Measurements from ENCODE around the gene USP40. TPM values are rescaled to one million over a fixed set of nuclear protein-coding genes. Genes with fewer than 3 reads are reported as not detected.

Gene USP40
- polyA plus RNA-seq, 3 donors = 4.0 to 13.5 (median 5.1) TPM

DNA sequence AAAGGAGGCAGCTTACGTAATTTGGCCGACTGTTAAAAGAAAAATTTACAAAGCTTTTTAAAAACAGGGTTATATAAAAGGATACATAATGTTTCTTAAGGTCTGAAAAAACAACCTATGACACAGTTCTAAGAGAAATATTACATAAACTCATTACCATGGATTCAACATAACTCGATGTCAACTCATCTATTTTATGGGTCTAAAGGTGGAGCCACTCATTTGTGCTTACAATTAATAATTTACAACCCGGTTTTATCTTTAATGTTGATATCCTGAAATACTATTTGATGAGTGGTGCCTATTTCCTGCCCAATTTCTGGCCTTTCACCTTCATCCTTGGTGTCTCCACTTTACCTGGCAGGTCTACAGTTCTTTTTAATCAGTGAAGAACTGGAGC, 15.1 kb downstream of the USP40 start:
- H3K27ac Mint-ChIP-seq = no peak overlapping the region
- Histone ChIP-seq H3K27ac (ENCODE audit: low read depth in 1 of 2, low read length in 2 of 2) (no peak overlapping the region), H4K20me1 (ENCODE audit: insufficient read depth, low read length) (no peaks in the 10 kb centered on the region), H3K27me3 (ENCODE audit: control insufficient read depth in 2 of 2, insufficient read depth in 2 of 2, low read length in 2 of 2) (no peaks in the 10 kb centered on the region), H3K36me3 (replicated peaks in 1 of 2; ENCODE audit: control insufficient read depth in 1 of 2, insufficient read depth in 2 of 2, low read length in 2 of 2) (peaks cover 38 to 56% of the 10 kb centered on the region in 2 donors), H3K79me2 (ENCODE audit: insufficient read depth, low read length) (no peaks in the 10 kb centered on the region), H3K4me2 (replicated peaks; ENCODE audit: extremely low read depth, low read length, poor library complexity, severe bottlenecking) (no peak overlapping the region), H3K4me3 (replicated peaks in 1 of 3; ENCODE audit: low read depth in 2 of 3, low read length in 3 of 3) (no peak overlapping the region), H2AFZ (ENCODE audit: insufficient read depth, low read depth, low read length, poor library complexity, severe bottlenecking) (no peak overlapping the region), H3K4me1 (ENCODE audit: control insufficient read depth in 1 of 2, insufficient read depth in 2 of 2, low read length in 2 of 2) (no peaks in the 10 kb centered on the region), H3K9ac (ENCODE audit: insufficient read depth, low read length, poor library complexity, severe bottlenecking) (no peak overlapping the region), H3K9me3 (replicated peaks in 1 of 2; ENCODE audit: control insufficient read depth in 1 of 2, insufficient read depth in 1 of 2, low read length in 2 of 2) (no peaks in the 10 kb centered on the region)
- peaks cover 47 to 64% of the 10 kb centered on the region in 2 donors for H3K36me3 Mint-ChIP-seq
- no peak overlapping the region for H3K4me3 Mint-ChIP-seq
- no CpG with 5 or more reads among the region's 4 CpGs for WGBS (ENCODE audit: insufficient coverage)
- intact Hi-C loops (cut with micrococcal nuclease) = no loop called here
- TF ChIP-seq CTCF (IDR thresholded peaks at IDR 0.05) = no peak
- H3K4me1 Mint-ChIP-seq = no peaks in the 10 kb centered on the region
- H3K9me3 Mint-ChIP-seq = no peaks in the 10 kb centered on the region
- peaks cover 0 to 1% (median 0%) of the 10 kb centered on the region in 3 donors for H3K27me3 Mint-ChIP-seq (ENCODE audit: low read depth in 3 of 3)
- DNase-seq = no peak

DNA sequence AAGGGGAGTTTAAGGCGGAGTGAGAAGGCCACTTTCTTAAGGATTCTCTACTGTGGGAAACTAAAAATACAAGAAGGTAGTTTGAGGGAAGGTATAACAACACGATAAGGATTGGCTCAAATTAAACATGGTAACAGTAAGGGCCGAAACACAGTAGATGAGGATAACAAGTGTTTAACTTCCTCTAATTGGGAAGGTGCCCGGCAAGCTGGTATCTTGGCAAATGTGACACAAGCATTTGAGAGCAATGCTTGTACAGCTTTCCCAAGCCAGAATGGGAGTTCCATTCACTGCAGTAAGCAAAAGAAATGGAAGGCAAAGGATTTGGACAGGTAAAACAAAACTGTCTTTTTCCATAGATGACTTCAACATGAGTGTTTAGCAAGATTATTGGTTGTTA, 19.8 kb downstream of the USP40 start:
- Histone ChIP-seq H3K4me3 (replicated peaks in 1 of 3; ENCODE audit: low read depth in 2 of 3, low read length in 3 of 3) (no peak overlapping the region), H3K79me2 (ENCODE audit: insufficient read depth, low read length) (no peaks in the 10 kb centered on the region), H3K36me3 (replicated peaks in 1 of 2; ENCODE audit: control insufficient read depth in 1 of 2, insufficient read depth in 2 of 2, low read length in 2 of 2) (peaks cover 20 to 74% of the 10 kb centered on the region in 2 donors), H3K9me3 (replicated peaks in 1 of 2; ENCODE audit: control insufficient read depth in 1 of 2, insufficient read depth in 1 of 2, low read length in 2 of 2) (no peaks in the 10 kb centered on the region), H3K9ac (ENCODE audit: insufficient read depth, low read length, poor library complexity, severe bottlenecking) (no peak overlapping the region), H3K27ac (ENCODE audit: low read depth in 1 of 2, low read length in 2 of 2) (no peak overlapping the region), H3K27me3 (ENCODE audit: control insufficient read depth in 2 of 2, insufficient read depth in 2 of 2, low read length in 2 of 2) (no peaks in the 10 kb centered on the region), H2AFZ (ENCODE audit: insufficient read depth, low read depth, low read length, poor library complexity, severe bottlenecking) (no peak overlapping the region), H3K4me2 (replicated peaks; ENCODE audit: extremely low read depth, low read length, poor library complexity, severe bottlenecking) (no peak overlapping the region), H3K4me1 (ENCODE audit: control insufficient read depth in 1 of 2, insufficient read depth in 2 of 2, low read length in 2 of 2) (no peaks in the 10 kb centered on the region), H4K20me1 (ENCODE audit: insufficient read depth, low read length) (no peaks in the 10 kb centered on the region)
- H3K4me3 Mint-ChIP-seq = no peak overlapping the region
- H3K9me3 Mint-ChIP-seq = peaks cover 0 to 3% (median 0%) of the 10 kb centered on the region in 7 donors
- DNase-seq = no peak
- 96% methylated on average over 4 of the region's 4 CpGs for WGBS (ENCODE audit: insufficient coverage)
- intact Hi-C loops (cut with micrococcal nuclease) = no loop called here
- H3K36me3 Mint-ChIP-seq = peaks cover 55 to 66% of the 10 kb centered on the region in 2 donors
- TF ChIP-seq CTCF (IDR thresholded peaks at IDR 0.05) = no peak
- H3K4me1 Mint-ChIP-seq = no peaks in the 10 kb centered on the region
- peaks cover 0 to 1% (median 0%) of the 10 kb centered on the region in 3 donors for H3K27me3 Mint-ChIP-seq (ENCODE audit: low read depth in 3 of 3)
- no peak overlapping the region for H3K27ac Mint-ChIP-seq
